K562 (cell line): Measurements from ENCODE around the gene IFT25. TPM values are rescaled to one million over a fixed set of nuclear protein-coding genes. Genes with fewer than 3 reads are reported as not detected.

Experiments used
- ARNT ChIP-seq, 2 experiments: fragments of 450-650 bp; IDR thresholded peaks; 2 replicates each; pipeline ENCODE4 v1.6.1; 2016; ENCODE audit warnings: mild to moderate bottlenecking in 1 of 2
- ERF ChIP-seq: fragments of 450-650 bp; formaldehyde crosslinking; IDR thresholded peaks from 2 replicates; pipeline ENCODE4 v1.4.0; 2020; ENCODE audit warnings: mild to moderate bottlenecking, mixed read lengths
- GABPA ChIP-seq: fragments of 200-800 bp; sonication (Bioruptor generic); conservative IDR thresholded peaks from 2 replicates; pipeline ENCODE4 v1.6.1; 2016; ENCODE audit warnings: low read depth, missing genetic modification characterization, missing compliant biosample characterization
- GMEB1 ChIP-seq: fragments of 250-450 bp; sonication (Bioruptor Pico); IDR thresholded peaks from 2 replicates; pipeline ENCODE4 v1.4.0; 2020; ENCODE audit warnings: mild to moderate bottlenecking
- L3MBTL2 ChIP-seq: fragments of 450-650 bp; IDR thresholded peaks from 2 replicates; pipeline ENCODE4 v1.6.1; 2016; ENCODE audit warnings: mild to moderate bottlenecking, moderate library complexity
- PBX2 ChIP-seq, 2 experiments: IDR thresholded peaks in 1 of 2; conservative IDR thresholded peaks in 1 of 2; 2 replicates each; pipeline ENCODE4 v1.6.1; 2016; ENCODE audit warnings: low read depth in 2 of 2, mild to moderate bottlenecking in 1 of 2, missing compliant biosample characterization in 1 of 2, missing genetic modification characterization in 1 of 2, moderate library complexity in 1 of 2
- PHF8 ChIP-seq: fragments of 200-600 bp; sonication (generic); IDR thresholded peaks from 2 replicates; pipeline ENCODE4 v1.6.1; 2012; ENCODE audit warnings: mixed run types, mild to moderate bottlenecking, inconsistent platforms, low read length, moderate library complexity, borderline replicate concordance
- SP2 ChIP-seq: IDR thresholded peaks from 2 replicates; pipeline ENCODE4 v1.6.1; 2011; ENCODE audit warnings: mild to moderate bottlenecking, low read depth, low read length, moderate library complexity; ENCODE audit not compliant: poor library complexity, severe bottlenecking; ENCODE audit errors: extremely low read depth
- TEAD4 ChIP-seq, 2 experiments: sonication (generic) in 1 of 2; formaldehyde crosslinking in 1 of 2; IDR thresholded peaks; 2 replicates each; pipeline versions ENCODE4 v1.6.1 to v1.8.0; 2012 to 2022; ENCODE audit warnings: borderline replicate concordance in 1 of 2, inconsistent platforms in 1 of 2, low read length in 1 of 2, mild to moderate bottlenecking in 1 of 2, missing genetic modification reagents in 1 of 2
- TSHZ1 ChIP-seq: fragments of 250-450 bp; sonication (Bioruptor Pico); IDR thresholded peaks from 2 replicates; pipeline ENCODE4 v1.4.0; 2020; ENCODE audit warnings: mild to moderate bottlenecking, moderate library complexity
- YY1 ChIP-seq, 3 experiments: IDR thresholded peaks; 2 replicates each; pipeline ENCODE4 v1.6.1; 2011; ENCODE audit warnings: low read length in 2 of 3, mild to moderate bottlenecking in 2 of 3, moderate library complexity in 2 of 3, borderline replicate concordance in 1 of 3, control low read depth in 1 of 3, low read depth in 1 of 3; ENCODE audit not compliant: insufficient read depth in 3 of 3, insufficient replicate concordance in 2 of 3, control insufficient read depth in 1 of 3, insufficient read length in 1 of 3; ENCODE audit errors: extremely low read depth in 1 of 3
- ZBTB33 ChIP-seq: sonication (generic); formaldehyde crosslinking; IDR thresholded peaks from 2 replicates; pipeline ENCODE4 v1.8.1; 2023; ENCODE audit warnings: mild to moderate bottlenecking, missing genetic modification reagents
- polyA plus RNA-seq, 8 experiments: library from polyadenylated mRNA; depleted of rRNA in 4 of 8; stranded (reverse) in 5 of 8; unstranded in 3 of 8; fragments of >200 nt; fragmentation: Nextera tagmentation in 2 of 8; fragmentation: Illumina TruSeq in 1 of 8; extraction: Ambion mirVana in 2 of 8; extraction: Trizol in 1 of 8; gene quantifications; 2 replicates each; pipeline versions ENCODE4 v1.2.1 to v1.2.3, GENCODE V29; 2011 to 2014; ENCODE audit warnings: inconsistent platforms in 1 of 8, missing spikeins in 1 of 8
- total RNA-seq, 7 experiments: library from RNA; depleted of rRNA in 6 of 7; stranded (reverse); fragments of >200 nt in 6 of 7; fragmentation: Illumina TruSeq in 2 of 7; extraction: Trizol in 2 of 7; gene quantifications; 2 replicates each; pipeline versions ENCODE4 v1.2.1 to v1.2.3, GENCODE V29; 2011 to 2021; ENCODE audit warnings: low replicate concordance in 1 of 7

IFT25 gene
- total and polyA plus RNA-seq, 9 of the 15 experiments (the other 6 are each of a cell fraction or from before 2014, with no cell fraction given), result 93.6 to 209 (median 167) TPM

GRCh38 chr1:53982034-53982762 lies 36.7 kb upstream of the IFT25 start (continued):
- TF ChIP-seq PBX2 (CRISPR knock-in tag; IDR thresholded peaks at IDR 0.05; ENCODE audit: low read depth) (no peak), PBX2 (tag; conservative IDR thresholded peaks at IDR 0.05; ENCODE audit: low read depth) (no peak), SP2 (no peak), ARNT (IDR thresholded peaks at IDR 0.05) (no peak), L3MBTL2 (peak; percentile 67), GABPA (0 out of 2 replicates have a peak, but pooled peaks have one; percentile 26), TSHZ1 (no peak), PHF8 (peak; percentile 31; the same call in 1 of the 2 replicates), ERF (CRISPR knock-in tag) (peak; percentile 44; the same call in 1 of the 2 replicates), ZBTB33 (peak; percentile 58; the same call in 1 of the 2 replicates), GMEB1 (no peak), TEAD4 (IDR thresholded peaks at IDR 0.05; ENCODE audit: low read length) (no peak), TEAD4 (CRISPR knock-in tag; IDR thresholded peaks at IDR 0.05; ENCODE audit: borderline replicate concordance) (no peak), YY1 (IDR thresholded peaks at IDR 0.05; ENCODE audit: borderline replicate concordance in 1 of 3, control insufficient read depth in 1 of 3, extremely low read depth in 1 of 3, insufficient read depth in 3 of 3, insufficient read length in 1 of 3, insufficient replicate concordance in 2 of 3, low read depth in 1 of 3, low read length in 2 of 3) (peak in 1 of 3 experiments; percentile 32)
